BE2C (cell line): ENCODE results near the gene TRAF2.

Source experiments
- DNase-seq: peaks from one replicate; pipeline ENCODE4 v3.0.0-alpha.2; 2020
- H3K27me3 ChIP-seq: fragments of 250-450 bp; sonication (Bioruptor Pico); 2 replicates; pipeline ENCODE4 v1.5.1; 2020; ENCODE audit warnings: mild to moderate bottlenecking
- H3K36me3 ChIP-seq: fragments of 250-450 bp; sonication (Bioruptor Pico); 2 replicates; pipeline ENCODE4 v1.5.1; 2020; ENCODE audit warnings: mild to moderate bottlenecking
- H3K4me1 ChIP-seq: fragments of 250-450 bp; sonication (Bioruptor Pico); 2 replicates; pipeline ENCODE4 v1.5.1; 2020
- H3K4me3 ChIP-seq: 2 replicates; pipeline ENCODE4 v1.5.1; 2011; ENCODE audit warnings: low read depth, low read length
- H3K9me3 ChIP-seq: fragments of 250-450 bp; sonication (Bioruptor Pico); 2 replicates; pipeline ENCODE4 v1.5.1; 2020
- TF ChIP-seq, protein P1 (sequence below): IDR thresholded peaks from 2 replicates; pipeline ENCODE4 v1.5.1; 2012; ENCODE audit warnings: mild to moderate bottlenecking, low read depth, low read length

TRAF2 gene

DNA sequence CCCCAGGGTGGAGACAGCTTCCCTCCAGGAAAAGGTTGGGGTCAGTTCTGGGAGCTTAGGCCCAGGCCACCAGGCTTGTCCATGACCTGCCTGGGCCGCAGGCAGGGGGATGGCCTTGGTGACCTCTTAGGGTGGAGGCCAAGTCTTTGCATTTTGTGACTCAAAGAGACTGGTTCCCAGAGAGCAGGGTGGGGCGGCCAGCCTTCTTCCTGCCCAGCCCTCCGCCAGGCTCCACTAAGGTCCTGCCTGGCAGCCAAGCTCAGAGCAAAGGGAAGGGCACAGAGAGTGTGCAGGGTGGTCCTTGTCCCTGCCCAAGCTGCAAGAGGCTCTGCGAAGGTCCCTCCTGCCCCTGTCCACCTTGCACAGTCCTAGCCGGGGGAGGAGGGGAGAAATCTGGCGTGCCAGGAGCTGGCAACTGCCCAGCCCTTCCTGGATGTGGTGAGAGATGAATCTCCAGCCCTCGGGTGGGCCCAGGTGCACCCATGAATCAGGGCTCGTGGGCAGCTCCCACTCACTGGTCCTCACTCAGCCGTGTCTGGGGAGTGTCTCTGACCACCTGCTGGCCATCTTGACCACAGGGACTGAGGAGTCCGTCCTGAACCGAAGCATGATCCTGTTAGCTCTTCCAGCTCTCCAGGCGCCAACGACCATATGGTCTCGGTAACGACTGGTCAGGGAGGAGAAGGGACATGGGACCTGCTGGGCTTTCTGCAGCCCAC lies 88.7 kb downstream of the TRAF2 start:
- no peak overlapping the region for H3K4me3 ChIP-seq
- TF ChIP-seq, protein P1, sequence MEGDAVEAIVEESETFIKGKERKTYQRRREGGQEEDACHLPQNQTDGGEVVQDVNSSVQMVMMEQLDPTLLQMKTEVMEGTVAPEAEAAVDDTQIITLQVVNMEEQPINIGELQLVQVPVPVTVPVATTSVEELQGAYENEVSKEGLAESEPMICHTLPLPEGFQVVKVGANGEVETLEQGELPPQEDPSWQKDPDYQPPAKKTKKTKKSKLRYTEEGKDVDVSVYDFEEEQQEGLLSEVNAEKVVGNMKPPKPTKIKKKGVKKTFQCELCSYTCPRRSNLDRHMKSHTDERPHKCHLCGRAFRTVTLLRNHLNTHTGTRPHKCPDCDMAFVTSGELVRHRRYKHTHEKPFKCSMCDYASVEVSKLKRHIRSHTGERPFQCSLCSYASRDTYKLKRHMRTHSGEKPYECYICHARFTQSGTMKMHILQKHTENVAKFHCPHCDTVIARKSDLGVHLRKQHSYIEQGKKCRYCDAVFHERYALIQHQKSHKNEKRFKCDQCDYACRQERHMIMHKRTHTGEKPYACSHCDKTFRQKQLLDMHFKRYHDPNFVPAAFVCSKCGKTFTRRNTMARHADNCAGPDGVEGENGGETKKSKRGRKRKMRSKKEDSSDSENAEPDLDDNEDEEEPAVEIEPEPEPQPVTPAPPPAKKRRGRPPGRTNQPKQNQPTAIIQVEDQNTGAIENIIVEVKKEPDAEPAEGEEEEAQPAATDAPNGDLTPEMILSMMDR, result no peak
- no peaks in the 10 kb centered on the region for H3K36me3 ChIP-seq
- H3K27me3 ChIP-seq, result no peaks in the 10 kb centered on the region
- DNase-seq, result no peak
- H3K4me1 ChIP-seq, result no peaks in the 10 kb centered on the region
- H3K9me3 ChIP-seq, result no peaks in the 10 kb centered on the region

DNA sequence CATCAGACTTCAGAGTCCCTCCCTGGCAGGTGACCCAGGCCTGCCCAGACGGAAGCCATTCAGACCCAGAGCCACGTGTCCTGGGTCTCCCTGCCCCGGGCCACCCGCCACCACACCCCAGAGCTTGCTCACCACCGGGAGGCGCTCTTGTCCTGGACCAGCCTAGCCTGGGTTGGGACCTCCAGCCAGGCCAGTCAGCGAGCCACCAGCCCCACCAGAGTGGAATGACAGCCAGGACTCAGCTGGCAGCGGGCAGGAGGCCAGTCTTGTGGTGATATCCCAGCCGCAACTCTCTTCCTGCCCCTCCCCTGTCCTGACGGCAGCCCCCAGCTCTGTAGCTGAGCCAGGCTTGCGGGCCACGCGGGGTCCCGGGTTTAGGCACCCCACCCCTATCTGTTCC lies 89.3 kb downstream of the TRAF2 start:
- Histone ChIP-seq H3K27me3 (no peaks in the 10 kb centered on the region), H3K4me1 (peaks cover 2% of the 10 kb centered on the region), H3K36me3 (no peaks in the 10 kb centered on the region), H3K9me3 (no peaks in the 10 kb centered on the region), H3K4me3 (no peak overlapping the region)
- TF ChIP-seq, protein P1, result 0 out of 2 replicates have a peak, but pooled peaks have one; percentile 7
- DNase-seq, result no peak
